HepG2 (cell line): Measurements from ENCODE around the gene C1orf50. TPM values are rescaled to one million over a fixed set of nuclear protein-coding genes. Genes with fewer than 3 reads are reported as not detected.

ENCODE experiments used
- ATAC-seq: fragments of 200-7000 bp; cut with Tn5 transposase; 3 replicates; pipeline ENCODE4 v1.9.1; 2020; ENCODE audit warnings: mild to moderate bottlenecking, moderate library complexity
- BruUV-seq: library from RNA; stranded (reverse); fragments of 400-500 nt; replicated peaks from 2 replicates; lab custom pipeline; 2021; lab: Mats Ljungman, UMichigan
- CTCF ChIA-PET: fragments of 300-600 bp; formaldehyde crosslinking; extraction: SDS; loops from one replicate; lab custom pipeline; 2021; ENCODE audit warnings: low total read pairs, inconsistent platforms, low intra/inter-chr PET ratio; lab: Yijun Ruan, JAX
- POLR2A ChIA-PET: fragments of 350-600 bp; sonication (Branson Sonifier 250); formaldehyde crosslinking; loops from one replicate; lab custom pipeline; 2020; ENCODE audit warnings: antibody characterized with exemption, inconsistent platforms; lab: Yijun Ruan, JAX
- DNase-seq: peaks from one replicate; pipeline ENCODE4 v3.0.0-alpha.2; 2015; ENCODE audit warnings: low spot score
- FAIRE-seq: peaks from 3 replicates; lab custom pipeline; 2011; peaks lifted over from hg19 to GRCh38; lab: Jason Lieb, UNC
- H2AFZ ChIP-seq: one replicate; pipeline ENCODE4 v1.6.1; 2011; ENCODE audit warnings: low read length, inconsistent platforms
- H3K27ac ChIP-seq: fragments of 300-600 bp; 3 replicates; pipeline ENCODE4 v1.8.0; 2011; ENCODE audit warnings: mixed run types, mild to moderate bottlenecking, mixed read lengths, low read length, inconsistent platforms; ENCODE audit not compliant: insufficient read depth; ENCODE audit errors: extremely low read length
- H3K27me3 ChIP-seq, 2 experiments: fragments of 200-600 bp in 1 of 2; 2 replicates in 1 of 2; 3 replicates in 1 of 2; pipeline versions ENCODE4 v1.6.0 to v1.8.0; 2011; ENCODE audit warnings: low read length in 2 of 2, mild to moderate bottlenecking in 2 of 2, moderate library complexity in 2 of 2, inconsistent platforms in 1 of 2; ENCODE audit not compliant: insufficient read depth in 2 of 2, control insufficient read depth in 1 of 2
- H3K36me3 ChIP-seq, 2 experiments: fragments of 200-600 bp in 1 of 2; replicated peaks in 1 of 2; 2 replicates in 1 of 2; 3 replicates in 1 of 2; pipeline versions ENCODE4 v1.5.1 to v1.8.0; 2011; ENCODE audit warnings: low read length in 2 of 2, inconsistent platforms in 1 of 2; ENCODE audit not compliant: insufficient read depth in 2 of 2, control insufficient read depth in 1 of 2
- H3K4me1 ChIP-seq: 2 replicates; pipeline ENCODE4 v1.5.1; 2012; ENCODE audit warnings: low read length, inconsistent platforms; ENCODE audit not compliant: insufficient read depth
- H3K4me2 ChIP-seq: 2 replicates; pipeline ENCODE4 v1.6.0; 2011; ENCODE audit warnings: low read depth, low read length, inconsistent platforms
- H3K4me3 ChIP-seq, 3 experiments: fragments of 200-600 bp in 1 of 3; sonication (generic), shearing (Covaris generic) in 1 of 3; replicated peaks in 1 of 3; 2 replicates each; pipeline ENCODE4 v1.5.1; 2011 to 2016; ENCODE audit warnings: low read length in 3 of 3, inconsistent platforms in 2 of 3, low read depth in 2 of 3, mild to moderate bottlenecking in 2 of 3, control low read depth in 1 of 3, mixed read lengths in 1 of 3; ENCODE audit not compliant: insufficient read depth in 1 of 3
- H3K79me2 ChIP-seq: one replicate; pipeline ENCODE4 v1.6.1; 2011; ENCODE audit warnings: low read length, inconsistent platforms; ENCODE audit not compliant: insufficient read depth
- H3K9ac ChIP-seq: 2 replicates; pipeline ENCODE4 v1.6.0; 2011; ENCODE audit warnings: mild to moderate bottlenecking, low read depth, low read length, inconsistent platforms; ENCODE audit not compliant: insufficient read depth
- H3K9me3 ChIP-seq: 2 replicates; pipeline ENCODE4 v1.5.1; 2012; ENCODE audit warnings: mild to moderate bottlenecking, low read length
- H4K20me1 ChIP-seq: 2 replicates; pipeline ENCODE4 v1.6.0; 2011; ENCODE audit warnings: inconsistent platforms, mild to moderate bottlenecking, low read length, moderate library complexity; ENCODE audit not compliant: insufficient read depth
- ATF4 ChIP-seq, 2 experiments: fragments of 450-650 bp in 1 of 2; sonication (generic) in 1 of 2; formaldehyde crosslinking; IDR thresholded peaks; 2 replicates each; pipeline versions ENCODE4 v1.5.0 to v1.8.0; 2020 to 2022; ENCODE audit warnings: mild to moderate bottlenecking in 1 of 2, missing genetic modification reagents in 1 of 2
- CEBPB ChIP-seq: IDR thresholded peaks from 2 replicates; pipeline ENCODE4 v1.6.1; 2011; ENCODE audit warnings: low read depth, low read length, improper control_type of control experiment, borderline replicate concordance
- GATA4 ChIP-seq: sonication (generic); IDR thresholded peaks from 2 replicates; pipeline ENCODE4 v1.6.1; 2016; ENCODE audit warnings: antibody characterized with exemption, low read depth, borderline replicate concordance
- KDM1A ChIP-seq: IDR thresholded peaks from 2 replicates; pipeline ENCODE4 v1.6.1; 2016; ENCODE audit warnings: missing compliant biosample characterization
- LCORL ChIP-seq, 2 experiments: fragments of 450-650 bp in 1 of 2; sonication (generic) in 1 of 2; formaldehyde crosslinking in 1 of 2; IDR thresholded peaks; 2 replicates each; pipeline versions ENCODE4 v1.5.0 to v1.6.1; 2017 to 2020; ENCODE audit warnings: antibody characterized with exemption in 1 of 2, missing genetic modification reagents in 1 of 2
- MYNN ChIP-seq: sonication (generic); formaldehyde crosslinking; IDR thresholded peaks from 2 replicates; pipeline ENCODE4 v1.4.0; 2020; ENCODE audit warnings: mild to moderate bottlenecking, low read depth, missing genetic modification reagents
- NCOA5 ChIP-seq: sonication (generic); formaldehyde crosslinking; IDR thresholded peaks from 2 replicates; pipeline ENCODE4 v1.4.0; 2020; ENCODE audit warnings: missing genetic modification reagents
- PHF21A ChIP-seq: sonication (generic); formaldehyde crosslinking; IDR thresholded peaks from 2 replicates; pipeline ENCODE4 v1.5.0; 2020; ENCODE audit warnings: mild to moderate bottlenecking, missing genetic modification reagents
- PRDM15 ChIP-seq: sonication (generic); formaldehyde crosslinking; IDR thresholded peaks from 2 replicates; pipeline ENCODE4 v1.4.0; 2020; ENCODE audit warnings: missing genetic modification reagents
- SETDB1 ChIP-seq: sonication (generic); formaldehyde crosslinking; IDR thresholded peaks from 2 replicates; pipeline ENCODE4 v1.5.1; 2020; ENCODE audit warnings: missing genetic modification reagents, mild to moderate bottlenecking, borderline replicate concordance
- STAG1 ChIP-seq: sonication (generic); formaldehyde crosslinking; IDR thresholded peaks from 2 replicates; pipeline ENCODE4 v1.4.0; 2020; ENCODE audit warnings: missing genetic modification reagents
- TGIF2 ChIP-seq: IDR thresholded peaks from 2 replicates; pipeline ENCODE4 v1.6.1; 2016; ENCODE audit warnings: control low read depth, missing compliant biosample characterization
- ZNF180 ChIP-seq: sonication (generic); formaldehyde crosslinking; IDR thresholded peaks from 2 replicates; pipeline ENCODE4 v1.4.0; 2020; ENCODE audit warnings: low read depth, missing genetic modification reagents, borderline replicate concordance
- ZNF747 ChIP-seq: sonication (generic); formaldehyde crosslinking; IDR thresholded peaks from 2 replicates; pipeline ENCODE4 v1.8.1; 2023; ENCODE audit warnings: missing genetic modification reagents, mild to moderate bottlenecking, borderline replicate concordance
- WGBS: methylation state at CpG from one replicate; pipeline ENCODE4 v1.1.6; 2017; ENCODE audit warnings: low lambda C conversion rate; 5-methylcytosine and 5-hydroxymethylcytosine counted together
- in situ Hi-C: cut with HindIII; loops from 2 replicates; pipeline ENCODE4 v1.10.0; 2017; ENCODE audit warnings: low pct_unique_long_range_greater_than_20kb; ENCODE audit not compliant: extremely low pct_ligation_motif_present
- intact Hi-C: fragments of 100-400 bp; cut with micrococcal nuclease; formaldehyde crosslinking; loops from one replicate; pipeline ENCODE4 v1.10.0; 2022; ENCODE audit not compliant: unreplicated experiment
- polyA plus RNA-seq, 8 experiments: library from polyadenylated mRNA; depleted of rRNA in 3 of 8; stranded (reverse) in 7 of 8; unstranded in 1 of 8; fragments of >200 nt; fragmentation: Illumina TruSeq in 4 of 8; extraction: Trizol in 4 of 8; gene quantifications; 2 replicates each; pipeline versions ENCODE4 v1.2.1 to v1.2.3, GENCODE V29; 2011 to 2016; ENCODE audit warnings: low read depth in 4 of 8, missing spikeins in 1 of 8, mixed read lengths in 1 of 8; ENCODE audit not compliant: insufficient read depth in 1 of 8
- total RNA-seq, 5 experiments: library from RNA; depleted of rRNA; stranded (reverse); fragments of >200 nt; fragmentation: Illumina TruSeq; extraction: Trizol; gene quantifications; 2 replicates each; pipeline ENCODE4 v1.2.3, GENCODE V29; 2016; ENCODE audit warnings: low read depth in 1 of 5

C1orf50 gene
- total and polyA plus RNA-seq, 2 of the 13 experiments (the other 11 are each of a cell fraction or from before 2014, with no cell fraction given), result 4.3 to 4.8 TPM

GRCh38 chr1:42730988-42731387 lies 36.1 kb upstream of the C1orf50 start (continued):
- TF ChIP-seq SETDB1 (CRISPR knock-in tag) (no peak), ZNF180 (CRISPR knock-in tag) (no peak), CEBPB (no peak), GATA4 (no peak), STAG1 (peak; percentile 72), PHF21A (CRISPR knock-in tag) (no peak), TGIF2 (CRISPR knock-in tag) (no peak), MYNN (CRISPR knock-in tag) (no peak), ATF4 (CRISPR knock-in tag; IDR thresholded peaks at IDR 0.05) (no peak)

GRCh38 chr1:42731585-42731984 lies 35.5 kb upstream of the C1orf50 start:
- no peaks in the 10 kb centered on the region for H3K79me2 ChIP-seq
- WGBS, result 67% methylated on average over 3 of the region's 3 CpGs
- H3K27me3 ChIP-seq, result no peaks in the 10 kb centered on the region
- ChIA-PET CTCF (interaction anchor here (1.2 kb wide), 1 partner anchor 154 kb away, joined by 3 read pairs; no protein-coding TSS in a partner anchor), POLR2A (interaction anchor here (1.2 kb wide), 1 partner anchor 73 kb away, joined by 4 read pairs; the partner anchor contains the start of gene PPIH)
- no peak overlapping the region for H3K9ac ChIP-seq
- no peak for DNase-seq
- no TSS peak for BruUV-seq
- TF ChIP-seq ZNF747 (CRISPR knock-in tag), result no peak
- TF ChIP-seq LCORL (IDR thresholded peaks at IDR 0.05), result no peak
- no peak for TF ChIP-seq LCORL (CRISPR knock-in tag; IDR thresholded peaks at IDR 0.05)
- TF ChIP-seq NCOA5 (CRISPR knock-in tag), result no peak
- no peak for TF ChIP-seq PRDM15 (CRISPR knock-in tag)
- no peak for TF ChIP-seq KDM1A
- H3K4me2 ChIP-seq, result no peak overlapping the region
- H3K36me3 ChIP-seq, result no peaks in the 10 kb centered on the region
- H4K20me1 ChIP-seq, result no peaks in the 10 kb centered on the region
- H3K4me3 ChIP-seq, result no peak overlapping the region
- no peak overlapping the region for H3K27ac ChIP-seq
- peaks cover 33% of the 10 kb centered on the region for H3K4me1 ChIP-seq
- intact Hi-C loops, result no loop called here
- no peak overlapping the region for H2AFZ ChIP-seq
- no peak for ATAC-seq
- in situ Hi-C loops, result loop anchor here (25.0 kb wide), 1 partner anchor 394 kb away; the partner anchor contains the start of gene FOXJ3
- no peaks in the 10 kb centered on the region for H3K9me3 ChIP-seq
- no peak for FAIRE-seq
